Dermis blood vessel endothelial cell (primary cell): ENCODE results near the gene VSTM2B. TPM values are rescaled to one million over a fixed set of nuclear protein-coding genes. Genes with fewer than 3 reads are reported as not detected.

ENCODE experiments used
- DNase-seq: peaks from one replicate; pipeline ENCODE4 v3.0.0; 2010
- total RNA-seq: library from RNA; depleted of rRNA; stranded (reverse); fragments of >200 nt; gene quantifications from 2 replicates; pipeline ENCODE4 v1.2.3, GENCODE V29; 2014

Gene VSTM2B
- total RNA-seq, 1 donor from 2014 or later: not detected

DNA sequence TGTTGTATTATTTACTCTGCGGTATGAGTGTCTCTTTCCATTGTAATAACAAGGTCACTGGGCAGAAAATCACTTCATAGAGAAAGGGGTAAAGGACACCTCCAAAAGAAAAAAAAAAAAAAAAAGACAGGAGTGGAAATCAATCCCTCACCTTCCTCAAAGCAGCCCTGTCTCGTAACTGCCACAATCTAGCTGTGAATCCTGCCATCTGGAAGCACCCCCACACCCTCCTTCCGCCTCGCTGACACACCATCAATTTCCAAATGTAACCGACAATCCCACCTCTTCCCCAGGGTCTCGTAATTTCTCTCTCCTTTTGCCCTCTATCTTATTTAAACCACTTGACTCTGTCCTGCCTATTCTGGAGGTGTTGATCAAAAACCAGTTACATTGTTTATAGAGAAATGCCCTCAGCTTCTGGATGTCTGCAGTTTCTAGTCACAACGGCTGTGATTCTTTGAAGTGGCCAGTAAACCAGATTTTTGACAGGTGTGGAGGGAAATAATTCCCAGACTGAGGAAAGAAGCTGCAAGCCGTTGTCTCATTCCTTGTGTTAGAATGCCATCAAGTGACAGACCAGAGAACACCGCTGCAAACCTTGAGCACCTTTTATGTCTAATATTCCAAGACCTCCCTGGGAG, 71.2 kb downstream of the VSTM2B start:
- DNase-seq: peak; percentile 22

DNA sequence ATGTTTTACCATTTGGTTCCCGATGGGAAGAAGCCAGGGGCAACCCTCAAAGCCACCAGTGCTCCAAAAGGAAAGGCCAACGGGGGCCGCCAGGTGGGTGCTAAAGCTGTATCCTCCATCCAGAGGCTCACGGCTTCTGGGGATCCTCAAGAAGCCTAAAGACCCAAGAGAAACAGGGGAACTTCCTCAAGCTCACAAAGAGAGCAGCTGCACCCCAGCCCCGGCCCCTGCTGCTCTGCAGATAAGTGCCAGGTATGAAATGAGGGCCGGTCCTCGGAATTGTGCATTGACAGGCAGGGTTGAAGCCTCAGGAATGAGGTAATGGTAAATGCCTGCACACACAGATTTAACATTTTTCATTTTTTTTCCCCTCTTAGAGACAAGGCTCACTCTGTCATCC, 72.2 kb downstream of the VSTM2B start:
- DNase-seq: no peak

GRCh38 chr19:29598496-29598895, 72.7 kb downstream of the VSTM2B start:
- DNase-seq: no peak

GRCh38 chr19:29603308-29603707, 77.5 kb downstream of the VSTM2B start:
- DNase-seq: no peak

- peak; percentile 97 for DNase-seq
These were observed 80.0 kb downstream of the VSTM2B start, which contains the start of gene POP4 for GRCh38 chr19:29605653-29606419. Gene POP4 (plus strand): TSS chr19:29606283. CDS start chr19:29606319, 36 bp downstream.

DNA sequence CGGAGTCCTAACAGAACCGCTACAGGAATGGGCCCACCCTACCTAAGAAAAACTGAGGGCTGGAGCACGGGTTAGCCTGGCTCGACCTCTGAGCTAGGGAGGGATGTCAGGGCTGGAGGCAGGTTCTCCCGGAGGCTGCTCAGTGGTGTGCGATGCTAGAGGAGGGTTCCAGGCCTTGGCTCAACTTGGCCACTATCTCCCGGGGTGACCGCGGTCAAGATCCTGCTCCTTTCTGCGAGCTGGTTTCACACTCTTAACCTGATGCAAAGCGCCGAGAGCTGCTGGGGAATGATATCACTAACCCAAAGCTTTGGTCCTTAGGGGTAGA, 80.6 kb downstream of the VSTM2B start:
- DNase-seq: no peak

DNA sequence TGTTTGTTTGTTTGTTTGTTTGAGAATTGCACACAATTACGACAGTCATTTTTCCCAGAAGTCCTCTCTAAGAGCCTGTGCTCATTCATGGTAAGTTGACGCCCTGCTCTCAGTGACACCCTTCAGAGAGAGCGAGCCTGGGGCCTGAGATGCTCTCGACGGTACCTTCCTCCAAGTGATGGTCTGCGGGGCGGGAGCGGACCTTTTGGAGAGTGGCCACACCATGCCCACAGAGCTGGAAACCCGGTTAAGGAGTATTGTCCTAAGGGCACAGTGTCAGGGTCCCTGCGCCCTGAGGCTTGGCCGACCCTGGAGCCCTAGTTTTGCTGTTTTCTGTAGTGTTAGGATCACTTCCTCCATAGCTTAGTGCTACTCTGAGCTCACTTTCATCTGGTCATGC, 83.8 kb downstream of the VSTM2B start:
- no peak for DNase-seq

DNA sequence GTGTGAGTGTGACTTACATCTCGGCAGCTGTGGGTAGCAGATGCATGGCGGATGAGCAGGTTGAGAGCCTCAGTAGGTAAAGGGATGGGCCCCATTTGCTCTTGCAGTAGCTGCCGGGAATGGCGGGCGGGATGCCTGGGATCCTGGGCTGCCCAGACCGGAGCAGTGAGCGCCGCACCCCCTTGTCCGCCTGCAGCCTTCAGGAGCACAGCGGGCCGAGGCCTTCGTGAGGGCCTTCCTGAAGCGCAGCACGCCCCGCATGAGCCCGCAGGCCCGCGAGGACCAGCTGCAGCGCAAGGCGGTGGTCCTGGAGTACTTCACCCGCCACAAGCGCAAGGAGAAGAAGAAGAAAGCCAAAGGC, 84.4 kb downstream of the VSTM2B start:
- no peak for DNase-seq

GRCh38 chr19:29610574-29611271, 84.9 kb downstream of the VSTM2B start:
- DNase-seq: peak; percentile 89

- no peak for DNase-seq
These were observed 86.3 kb downstream of the VSTM2B start for GRCh38 chr19:29612121-29612520.

DNA sequence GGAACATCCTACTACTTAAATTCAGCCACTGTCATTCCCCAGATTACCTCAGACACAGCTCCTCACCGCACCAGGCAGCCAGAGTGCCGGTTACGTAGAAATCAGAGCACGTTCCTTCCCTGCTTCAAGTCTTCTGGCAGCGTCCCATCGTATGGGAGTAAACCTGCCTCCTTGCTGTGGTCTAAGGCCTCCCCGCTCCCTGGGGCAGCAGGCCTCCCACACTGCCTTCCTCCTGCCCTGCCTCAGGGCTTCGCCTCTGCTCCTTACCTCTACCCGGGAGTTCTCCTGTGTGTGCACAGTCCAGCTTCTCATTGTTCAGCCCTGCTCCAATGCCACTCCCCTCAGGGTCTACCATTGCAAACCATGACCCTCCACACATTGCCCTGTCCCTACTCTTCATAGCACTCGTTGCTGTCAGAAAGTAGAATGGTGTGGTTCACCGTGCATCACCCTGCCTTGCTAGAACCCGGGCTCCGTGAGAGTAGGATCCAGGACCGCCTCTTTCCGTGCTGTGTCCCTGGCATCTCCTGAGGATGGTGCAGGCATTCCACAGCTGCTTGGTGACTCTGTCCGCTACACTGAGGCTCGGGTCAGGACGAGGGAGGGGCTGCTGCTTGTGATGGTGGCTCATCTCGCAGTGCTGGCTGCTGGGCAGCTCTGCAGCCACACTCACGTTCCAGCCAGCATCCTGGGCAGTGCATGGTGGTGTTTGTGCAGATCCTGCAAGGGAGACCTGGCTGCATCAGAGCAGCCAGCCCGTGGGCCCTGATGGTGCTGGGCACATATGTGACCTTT, 87.2 kb downstream of the VSTM2B start:
- DNase-seq: no peak

- DNase-seq: no peak
These were observed 88.3 kb downstream of the VSTM2B start for GRCh38 chr19:29614046-29614445.

Other genes with a start within 250 kb of the VSTM2B start
- gene POP4, start 80.3 kb downstream of the VSTM2B start, total RNA-seq: 60.1 and 98.7 TPM in 2 replicates
- gene PLEKHF1, start 139.5 kb downstream of the VSTM2B start, total RNA-seq: 12.3 and 14.2 TPM in 2 replicates
- gene C19orf12, start 189.3 kb downstream of the VSTM2B start, total RNA-seq: 25.7 and 29.8 TPM in 2 replicates